ENCODE measurements around the gene TMEM117. TPM values are rescaled to one million over a fixed set of nuclear protein-coding genes. Genes with fewer than 3 reads are reported as not detected.
"Not testable (repeated sequence)": the region's sequence is repeated elsewhere in the genome, so short reads cannot be mapped to it uniquely, and the experiment has no call there.

The TMEM117 gene
- polyA plus RNA-seq, 1 donor (not counting 4 experiments of a cell fraction or from before 2014, with no cell fraction given), result 8.5 TPM

GRCh38 chr12:44248436-44248835 lies 412.6 kb downstream of the TMEM117 start:
- Histone ChIP-seq H3K4me1 (ENCODE audit: control insufficient read depth, extremely low read depth, insufficient read depth, low read length) (no peaks in the 10 kb centered on the region), H3K4me3 (ENCODE audit: control insufficient read depth in 2 of 3, extremely low read depth in 1 of 3, insufficient read depth in 2 of 3, low read depth in 1 of 3, low read length in 3 of 3) (no peak overlapping the region), H3K9me1 (ENCODE audit: control insufficient read depth, extremely low read depth, insufficient read depth, low read length) (no peaks in the 10 kb centered on the region), H3K27ac (ENCODE audit: control insufficient read depth, insufficient read depth, low read length) (no peak overlapping the region), H4K20me1 (ENCODE audit: control insufficient read depth, extremely low read depth, insufficient read depth, low read length) (no peaks in the 10 kb centered on the region), H3K9ac (ENCODE audit: control insufficient read depth, extremely low read depth, insufficient read depth, low read length) (no peak overlapping the region), H2AFZ (ENCODE audit: control insufficient read depth, low read length) (no peak overlapping the region), H3K9me3 (ENCODE audit: control insufficient read depth, low read depth, low read length) (no peaks in the 10 kb centered on the region), H3K4me2 (ENCODE audit: control insufficient read depth, extremely low read depth, insufficient read depth, low read depth, low read length) (no peak overlapping the region), H3K27me3 (ENCODE audit: control insufficient read depth, extremely low read depth, insufficient read depth, low read length) (no peaks in the 10 kb centered on the region), H3K36me3 (ENCODE audit: control insufficient read depth in 2 of 2, extremely low read depth in 1 of 2, insufficient read depth in 2 of 2, low read length in 2 of 2) (no peaks in the 10 kb centered on the region), H3K79me2 (ENCODE audit: control insufficient read depth, insufficient read depth, low read length) (no peaks in the 10 kb centered on the region)
- no peak for TF ChIP-seq CTCF (optimal IDR thresholded peaks at IDR 0.05 in 1 of 3, IDR thresholded peaks at IDR 0.05 in 1 of 3, conservative IDR thresholded peaks at IDR 0.05 in 1 of 3; ENCODE audit: extremely low read depth in 1 of 3, insufficient read depth in 2 of 3, low read length in 3 of 3)
- DNase-seq (ENCODE audit: low read depth, low spot score) (no peak), FAIRE-seq (no peak)
- dilution Hi-C loops (cut with MboI; ENCODE audit: extremely low pct_ligation_motif_present, low sequenced_read_pairs), result no loop called here

GRCh38 chr12:44250440-44250839 lies 414.6 kb downstream of the TMEM117 start:
- FAIRE-seq; dilution Hi-C loops (cut with MboI; ENCODE audit: extremely low pct_ligation_motif_present, low sequenced_read_pairs); H3K4me1 ChIP-seq (ENCODE audit: control insufficient read depth, extremely low read depth, insufficient read depth, low read length): not testable (repeated sequence)

GRCh38 chr12:44253338-44253856 lies 417.5 kb downstream of the TMEM117 start:
- FAIRE-seq (no peak), DNase-seq (ENCODE audit: low read depth, low spot score) (no peak)
- no peak overlapping the region for H3K9ac ChIP-seq (ENCODE audit: control insufficient read depth, extremely low read depth, insufficient read depth, low read length)
- H3K4me2 ChIP-seq (ENCODE audit: control insufficient read depth, extremely low read depth, insufficient read depth, low read depth, low read length), result no peak overlapping the region
- H3K79me2 ChIP-seq (ENCODE audit: control insufficient read depth, insufficient read depth, low read length), result no peaks in the 10 kb centered on the region
- no peaks in the 10 kb centered on the region for H4K20me1 ChIP-seq (ENCODE audit: control insufficient read depth, extremely low read depth, insufficient read depth, low read length)
- H3K36me3 ChIP-seq (ENCODE audit: control insufficient read depth in 2 of 2, extremely low read depth in 1 of 2, insufficient read depth in 2 of 2, low read length in 2 of 2), result no peaks in the 10 kb centered on the region
- H3K27ac ChIP-seq (ENCODE audit: control insufficient read depth, insufficient read depth, low read length), result no peak overlapping the region
- no peaks in the 10 kb centered on the region for H3K9me1 ChIP-seq (ENCODE audit: control insufficient read depth, extremely low read depth, insufficient read depth, low read length)
- no peak for TF ChIP-seq EZH2 (IDR thresholded peaks at IDR 0.05; ENCODE audit: low read length)
- no peak for TF ChIP-seq CTCF (optimal IDR thresholded peaks at IDR 0.05 in 1 of 3, IDR thresholded peaks at IDR 0.05 in 1 of 3, conservative IDR thresholded peaks at IDR 0.05 in 1 of 3; ENCODE audit: extremely low read depth in 1 of 3, insufficient read depth in 2 of 3, low read length in 3 of 3)
- dilution Hi-C loops (cut with MboI; ENCODE audit: extremely low pct_ligation_motif_present, low sequenced_read_pairs), result no loop called here
- H3K4me1 ChIP-seq (ENCODE audit: control insufficient read depth, extremely low read depth, insufficient read depth, low read length), result no peaks in the 10 kb centered on the region
- H3K27me3 ChIP-seq (ENCODE audit: control insufficient read depth, extremely low read depth, insufficient read depth, low read length), result no peaks in the 10 kb centered on the region
- H3K4me3 ChIP-seq (ENCODE audit: control insufficient read depth in 2 of 3, extremely low read depth in 1 of 3, insufficient read depth in 2 of 3, low read depth in 1 of 3, low read length in 3 of 3), result no peak overlapping the region
- H3K9me3 ChIP-seq (ENCODE audit: control insufficient read depth, low read depth, low read length), result no peaks in the 10 kb centered on the region
- no peak overlapping the region for H2AFZ ChIP-seq (ENCODE audit: control insufficient read depth, low read length)

More at GRCh38 chr12:44250440-44250839, 414.6 kb downstream of the TMEM117 start:
- not testable (repeated sequence) for H3K9me3 ChIP-seq (ENCODE audit: control insufficient read depth, low read depth, low read length); H4K20me1 ChIP-seq (ENCODE audit: control insufficient read depth, extremely low read depth, insufficient read depth, low read length); DNase-seq (ENCODE audit: low read depth, low spot score); H3K4me2 ChIP-seq (ENCODE audit: control insufficient read depth, extremely low read depth, insufficient read depth, low read depth, low read length); H3K79me2 ChIP-seq (ENCODE audit: control insufficient read depth, insufficient read depth, low read length); H3K27ac ChIP-seq (ENCODE audit: control insufficient read depth, insufficient read depth, low read length); H3K36me3 ChIP-seq (ENCODE audit: control insufficient read depth in 2 of 2, extremely low read depth in 1 of 2, insufficient read depth in 2 of 2, low read length in 2 of 2); H2AFZ ChIP-seq (ENCODE audit: control insufficient read depth, low read length); H3K4me3 ChIP-seq (ENCODE audit: control insufficient read depth in 2 of 3, extremely low read depth in 1 of 3, insufficient read depth in 2 of 3, low read depth in 1 of 3, low read length in 3 of 3); H3K9ac ChIP-seq (ENCODE audit: control insufficient read depth, extremely low read depth, insufficient read depth, low read length); H3K9me1 ChIP-seq (ENCODE audit: control insufficient read depth, extremely low read depth, insufficient read depth, low read length); H3K27me3 ChIP-seq (ENCODE audit: control insufficient read depth, extremely low read depth, insufficient read depth, low read length)

Measured in keratinocyte (primary cell).